ENCODE data around the gene TRABD.

DNA sequence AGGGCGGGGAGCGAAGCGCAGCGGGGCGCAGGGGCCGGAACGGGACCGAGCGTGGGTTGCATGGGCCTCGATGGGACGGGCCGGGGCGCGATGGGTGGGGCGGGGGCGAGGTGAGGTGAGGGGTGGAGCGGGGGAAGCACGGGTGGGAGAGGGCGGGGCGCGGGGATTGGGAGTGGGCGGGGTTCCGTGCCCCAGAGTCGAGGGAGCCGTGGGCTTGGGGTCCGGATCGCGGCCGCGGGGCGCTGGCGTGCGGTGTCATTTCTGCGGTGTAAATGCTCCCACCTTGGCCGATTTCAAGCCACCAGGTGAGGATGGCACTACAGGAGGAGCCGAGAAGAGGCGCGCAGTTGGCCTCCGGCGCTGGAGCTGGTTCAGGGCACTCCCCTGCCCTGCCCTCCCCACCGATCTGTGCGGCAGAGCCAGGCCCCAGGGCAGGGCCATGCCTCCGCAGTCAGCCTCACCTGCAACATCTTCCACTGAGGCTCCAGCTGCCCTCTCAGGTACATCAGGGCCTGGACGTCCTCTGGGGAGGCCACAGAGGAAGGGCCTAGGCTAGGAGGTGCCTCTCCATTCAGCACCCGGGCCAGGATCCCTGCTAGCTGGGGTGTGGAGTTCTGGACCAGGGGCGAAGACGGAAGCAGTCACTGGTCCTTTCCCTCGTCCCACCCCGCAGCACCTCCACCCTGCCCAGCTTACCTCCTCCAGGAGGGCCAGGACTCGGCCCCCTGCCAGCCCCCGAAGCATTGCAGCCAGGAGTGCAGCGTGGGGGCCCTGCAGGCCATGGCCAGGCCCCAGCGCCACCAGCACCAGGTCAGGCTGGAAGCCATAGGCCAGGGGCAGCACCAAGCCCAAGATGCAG is 59.7 kb downstream of the TRABD start:
- TF ChIP-seq, protein P1, sequence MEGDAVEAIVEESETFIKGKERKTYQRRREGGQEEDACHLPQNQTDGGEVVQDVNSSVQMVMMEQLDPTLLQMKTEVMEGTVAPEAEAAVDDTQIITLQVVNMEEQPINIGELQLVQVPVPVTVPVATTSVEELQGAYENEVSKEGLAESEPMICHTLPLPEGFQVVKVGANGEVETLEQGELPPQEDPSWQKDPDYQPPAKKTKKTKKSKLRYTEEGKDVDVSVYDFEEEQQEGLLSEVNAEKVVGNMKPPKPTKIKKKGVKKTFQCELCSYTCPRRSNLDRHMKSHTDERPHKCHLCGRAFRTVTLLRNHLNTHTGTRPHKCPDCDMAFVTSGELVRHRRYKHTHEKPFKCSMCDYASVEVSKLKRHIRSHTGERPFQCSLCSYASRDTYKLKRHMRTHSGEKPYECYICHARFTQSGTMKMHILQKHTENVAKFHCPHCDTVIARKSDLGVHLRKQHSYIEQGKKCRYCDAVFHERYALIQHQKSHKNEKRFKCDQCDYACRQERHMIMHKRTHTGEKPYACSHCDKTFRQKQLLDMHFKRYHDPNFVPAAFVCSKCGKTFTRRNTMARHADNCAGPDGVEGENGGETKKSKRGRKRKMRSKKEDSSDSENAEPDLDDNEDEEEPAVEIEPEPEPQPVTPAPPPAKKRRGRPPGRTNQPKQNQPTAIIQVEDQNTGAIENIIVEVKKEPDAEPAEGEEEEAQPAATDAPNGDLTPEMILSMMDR (IDR thresholded peaks at IDR 0.05) = no peak
- no peak for TF ChIP-seq POLR2A (IDR thresholded peaks at IDR 0.05)

All from testis (tissue), 2 donors.